Psoas muscle (tissue), 8 donors: Measurements from ENCODE around the gene LILRA2. TPM values are rescaled to one million over a fixed set of nuclear protein-coding genes. Genes with fewer than 3 reads are reported as not detected.

Source experiments
- ATAC-seq, 4 donors: fragments of 200-7000 bp; cut with Tn5 transposase; one replicate each; pipeline ENCODE4 v1.9.1; 2020; ENCODE audit warnings: moderate library complexity in 3 of 4, mild to moderate bottlenecking in 2 of 4
- DNase-seq, 2 donors: peaks; one replicate each; pipeline ENCODE4 v3.0.0-alpha.2; 2020
- H3K27ac ChIP-seq: fragments of 200-600 bp; one replicate; pipeline ENCODE4 v1.8.0; 2022
- H3K27me3 ChIP-seq, 3 donors: fragments of 200-600 bp in 1 of 3; one replicate each; pipeline versions ENCODE4 v1.6.1 to v1.8.0; 2013 to 2022; ENCODE audit warnings: low read length in 2 of 3, mild to moderate bottlenecking in 2 of 3, moderate library complexity in 1 of 3; ENCODE audit not compliant: insufficient read depth in 3 of 3
- H3K36me3 ChIP-seq, 2 donors: fragments of 200-600 bp in 1 of 2; one replicate each; pipeline versions ENCODE4 v1.6.1 to v1.8.0; 2013 to 2022; ENCODE audit warnings: low read depth in 1 of 2, mild to moderate bottlenecking in 1 of 2, moderate library complexity in 1 of 2; ENCODE audit not compliant: insufficient read depth in 1 of 2
- H3K4me1 ChIP-seq: fragments of 200-600 bp; one replicate; pipeline ENCODE4 v1.8.0; 2022
- H3K4me3 ChIP-seq: fragments of 200-600 bp; one replicate; pipeline ENCODE4 v1.8.0; 2022; ENCODE audit warnings: mild to moderate bottlenecking
- H3K9me3 ChIP-seq: fragments of 200-600 bp; one replicate; pipeline ENCODE4 v1.8.0; 2022
- WGBS, 3 donors: extraction: QIAGEN DNeasy Blood & Tissue Kit; methylation state at CpG; one replicate each; pipeline versions ENCODE4 v1.1.6 to v1.1.7; 2013; 5-methylcytosine and 5-hydroxymethylcytosine counted together
- intact Hi-C, 2 donors: fragments of 100-400 bp; cut with DNase I; formaldehyde crosslinking; loops; one replicate each; pipeline versions ENCODE4 v1.11.0 to v1.14.2; 2022
- long read RNA-seq, 2 donors: library from polyadenylated mRNA; unstranded; transcript quantifications; one replicate each; pipeline ENCODE4 v2.0.0, GENCODE V29; 2021
- polyA plus RNA-seq, 3 donors: library from polyadenylated mRNA; stranded (reverse); fragments of 200-250 nt; gene quantifications; one replicate each; pipeline ENCODE4 v1.2.3, GENCODE V29; 2013
- total RNA-seq, 4 donors: library from RNA; stranded (reverse); fragmentation: NEBNext Ultra II Directional in 2 of 4; extraction: Animal tissue kit (Norgen Biotek cat#: 25700) in 2 of 4; gene quantifications; one replicate each; pipeline versions ENCODE4 v1.2.1 to v1.2.4, GENCODE V29; 2021 to 2023
- TF ChIP-seq, protein P1 (sequence below): fragments of 200-600 bp; IDR thresholded peaks from one replicate; pipeline ENCODE4 v1.8.0; 2022; ENCODE audit warnings: antibody characterized with exemption
- donor health status: healthy with polysubstance abuse.
- donor health status: DM: no; HTN: no; CAD: no; lungs with moderate emphysema.
- donor health status: Bipolar disorder and iron deficiency.
- donor health status: healthy.
- donor health status: DM: yes; HTN: yes; CAD: no.
- donor health status: DM: no; HTN: no; CAD: no.
- donor health status: DM: no; HTN: no; CAD: no.
- donor health status: DM: yes; HTN: yes; CAD: no.

Gene LILRA2
- total RNA-seq (1 to 10 TPM in 2 of 4 donors, under 1 TPM in 2; 0.68 to 1.8 (median 1.0) TPM), polyA plus RNA-seq (under 1 TPM; 0.25 to 0.36 (median 0.26) TPM)
- long read RNA-seq, donor 1: 0 reads
- long read RNA-seq, donor 2, full-length matches to known transcripts: 1 of 1 reads
- long read RNA-seq, donor 2, partial matches to known transcripts: 0 of 1 reads
- long read RNA-seq, donor 2, other reads (novel, unspliced or antisense): 0 of 1 reads

DNA sequence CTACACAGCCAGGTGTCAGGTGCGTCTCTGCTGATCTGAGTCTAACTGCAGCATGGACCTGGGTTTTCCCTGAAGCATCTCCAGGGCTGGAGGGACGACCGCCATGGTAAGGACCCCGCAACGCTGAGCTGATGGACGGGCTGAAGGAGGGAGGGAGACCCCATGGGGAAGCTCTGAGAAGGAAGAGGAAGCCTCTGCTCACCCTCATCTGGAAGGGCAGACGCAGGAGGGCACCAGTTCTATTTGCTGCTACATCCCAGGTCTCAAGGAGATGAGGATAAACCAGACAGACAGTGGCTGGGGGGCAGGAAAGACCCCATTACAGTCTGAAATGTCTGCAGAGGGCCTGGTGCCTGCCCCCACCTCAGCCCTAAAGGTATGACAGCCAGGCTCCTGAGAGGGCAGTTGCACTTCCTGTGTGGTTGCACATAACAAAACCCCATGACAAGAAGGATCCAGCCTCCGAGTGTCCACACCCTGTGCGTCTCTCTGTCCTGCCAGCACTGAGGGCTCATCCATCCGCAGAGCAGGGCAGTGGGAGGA lies at the start of gene LILRA2:
TSS of gene LILRA2 (plus strand) at position 461 of the 543 bp plus-strand sequence. CDS start 89 bp downstream, outside the sequence.
- intact Hi-C loops: no loop called here
- Histone ChIP-seq H3K9me3 (no peaks in the 10 kb centered on the region), H3K27me3 (peaks cover 0 to 4% (median 0%) of the 10 kb centered on the region in 3 donors), H3K4me1 (no peaks in the 10 kb centered on the region), H3K4me3 (no peak within 1 kb of the TSS), H3K27ac (no peak within 1 kb of the TSS), H3K36me3 (no peaks in the 10 kb centered on the region)
- TF ChIP-seq, protein P1, sequence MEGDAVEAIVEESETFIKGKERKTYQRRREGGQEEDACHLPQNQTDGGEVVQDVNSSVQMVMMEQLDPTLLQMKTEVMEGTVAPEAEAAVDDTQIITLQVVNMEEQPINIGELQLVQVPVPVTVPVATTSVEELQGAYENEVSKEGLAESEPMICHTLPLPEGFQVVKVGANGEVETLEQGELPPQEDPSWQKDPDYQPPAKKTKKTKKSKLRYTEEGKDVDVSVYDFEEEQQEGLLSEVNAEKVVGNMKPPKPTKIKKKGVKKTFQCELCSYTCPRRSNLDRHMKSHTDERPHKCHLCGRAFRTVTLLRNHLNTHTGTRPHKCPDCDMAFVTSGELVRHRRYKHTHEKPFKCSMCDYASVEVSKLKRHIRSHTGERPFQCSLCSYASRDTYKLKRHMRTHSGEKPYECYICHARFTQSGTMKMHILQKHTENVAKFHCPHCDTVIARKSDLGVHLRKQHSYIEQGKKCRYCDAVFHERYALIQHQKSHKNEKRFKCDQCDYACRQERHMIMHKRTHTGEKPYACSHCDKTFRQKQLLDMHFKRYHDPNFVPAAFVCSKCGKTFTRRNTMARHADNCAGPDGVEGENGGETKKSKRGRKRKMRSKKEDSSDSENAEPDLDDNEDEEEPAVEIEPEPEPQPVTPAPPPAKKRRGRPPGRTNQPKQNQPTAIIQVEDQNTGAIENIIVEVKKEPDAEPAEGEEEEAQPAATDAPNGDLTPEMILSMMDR: no peak
- no peak for ATAC-seq
- no peak for DNase-seq
- 61 to 80% (median 64%) methylated on average over 10 of the region's 10 CpGs for WGBS, 3 donors

DNA sequence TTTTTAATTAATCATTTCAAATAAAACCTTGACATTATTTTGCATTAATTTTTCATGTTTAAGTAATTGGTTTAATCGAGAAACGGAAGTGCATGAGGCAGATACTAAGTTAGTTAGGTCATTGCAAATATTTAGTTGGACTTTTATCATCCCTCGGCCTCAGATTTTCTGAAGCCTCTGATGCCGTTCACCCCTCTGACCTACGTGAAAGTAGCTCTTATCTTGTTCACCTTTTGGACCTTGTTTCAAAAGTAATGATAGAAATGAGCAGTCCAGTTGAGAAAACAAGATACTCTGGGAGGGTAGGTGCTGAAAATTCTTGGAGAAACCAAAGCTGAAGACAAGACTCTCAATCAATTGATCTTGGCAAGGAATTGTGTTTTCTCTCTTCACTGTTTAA lies 48.0 kb upstream of the LILRA2 start:
- H3K27ac ChIP-seq: no peak overlapping the region
- TF ChIP-seq, protein P1: no peak
- no peaks in the 10 kb centered on the region for H3K36me3 ChIP-seq
- no peaks in the 10 kb centered on the region for H3K9me3 ChIP-seq
- H3K4me3 ChIP-seq: no peak overlapping the region
- peaks cover 0 to 4% (median 0%) of the 10 kb centered on the region in 3 donors for H3K27me3 ChIP-seq
- H3K4me1 ChIP-seq: no peaks in the 10 kb centered on the region
- no peak for DNase-seq
- WGBS, 3 donors: 79 to 84% (median 80%) methylated on average over 5 of the region's 5 CpGs
- ATAC-seq: no peak
- intact Hi-C loops: no loop called here

DNA sequence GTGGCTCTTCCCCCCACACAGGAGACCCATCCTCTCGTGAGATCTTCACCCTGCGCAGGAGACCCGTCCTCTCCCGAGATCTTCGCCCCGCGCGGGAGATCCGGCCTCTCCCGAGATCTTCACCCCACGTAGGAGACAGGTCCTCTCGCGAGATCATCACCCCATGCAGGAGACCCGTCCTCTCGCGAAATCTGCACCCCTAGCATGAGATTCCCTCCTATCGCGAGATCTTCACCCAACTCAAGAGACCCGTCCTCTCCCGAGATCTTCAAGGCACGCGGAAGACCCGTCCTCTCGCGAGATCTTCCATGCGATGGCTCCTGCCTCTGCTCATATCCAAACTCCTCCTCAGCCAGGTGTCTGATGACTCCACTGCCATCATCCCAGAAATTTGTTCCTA lies 46.6 kb upstream of the LILRA2 start:
- H3K9me3 ChIP-seq: no peaks in the 10 kb centered on the region
- intact Hi-C loops: no loop called here
- H3K27ac ChIP-seq: no peak overlapping the region
- no peak for ATAC-seq
- TF ChIP-seq, protein P1: no peak
- DNase-seq: no peak
- 89 to 94% (median 92%) methylated on average over 26 of the region's 26 CpGs for WGBS, 3 donors
- H3K4me3 ChIP-seq: no peak overlapping the region
- H3K4me1 ChIP-seq: no peaks in the 10 kb centered on the region
- no peaks in the 10 kb centered on the region for H3K36me3 ChIP-seq
- peaks cover 0 to 4% (median 0%) of the 10 kb centered on the region in 3 donors for H3K27me3 ChIP-seq

DNA sequence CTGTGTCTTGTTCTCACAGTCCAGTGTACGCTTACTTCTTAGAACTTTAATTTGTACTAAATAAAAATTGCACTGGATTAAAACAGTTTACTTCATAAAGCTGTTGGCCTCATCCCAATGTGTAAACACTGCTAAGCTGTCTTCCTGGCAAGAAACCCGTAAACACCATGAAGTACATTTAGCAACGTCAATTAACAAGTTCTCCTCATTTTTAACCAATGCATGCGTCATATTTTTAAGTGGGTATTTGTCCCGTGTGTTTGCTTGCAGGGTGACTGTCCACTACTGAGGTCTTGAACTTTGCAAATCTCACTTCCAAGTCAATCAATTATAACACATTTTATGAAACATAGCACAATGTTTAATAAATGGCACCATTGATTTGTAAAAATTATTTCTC lies 42.7 kb upstream of the LILRA2 start:
- Histone ChIP-seq H3K4me1 (no peaks in the 10 kb centered on the region), H3K27me3 (peaks cover 0 to 1% (median 0%) of the 10 kb centered on the region in 3 donors), H3K4me3 (no peak overlapping the region), H3K36me3 (no peaks in the 10 kb centered on the region), H3K9me3 (no peaks in the 10 kb centered on the region), H3K27ac (no peak overlapping the region)
- WGBS, 3 donors: 59 to 74% (median 62%) methylated on average over 5 of the region's 5 CpGs
- intact Hi-C loops: no loop called here
- ATAC-seq: no peak
- no peak for DNase-seq
- TF ChIP-seq, protein P1: no peak
